ENCODE results near the gene CCDC13. TPM values are rescaled to one million over a fixed set of nuclear protein-coding genes. Genes with fewer than 3 reads are reported as not detected.
A peak's percentile ranks its signal among the peaks of the same experiment; 100 is the strongest.

The CCDC13 gene
- total and polyA plus RNA-seq, 7 donors, result 0.30 to 1.2 (median 0.64) TPM

GRCh38 chr3:42780892-42781700, 8.0 kb upstream of the CCDC13 start:
- intact Hi-C loops (cut with DNase I), result loop anchor here (1.0 to 5.0 kb wide), 4 partner anchors 56 to 100 kb away; no protein-coding TSS in a partner anchor
- no peak overlapping the region for H3K4me3 ChIP-seq
- peak; percentile 82 for TF ChIP-seq CTCF (IDR thresholded peaks at IDR 0.05)
- H3K27me3 ChIP-seq (ENCODE audit: insufficient read depth in 3 of 3, low read length in 2 of 3), result no peaks in the 10 kb centered on the region
- 61 to 65% (median 62%) methylated on average over 11 of the region's 11 CpGs for WGBS, 3 donors
- DNase-seq, result no peak
- H3K4me1 ChIP-seq, result no peaks in the 10 kb centered on the region
- no peaks in the 10 kb centered on the region for H3K9me3 ChIP-seq
- H3K36me3 ChIP-seq (ENCODE audit: insufficient read depth in 1 of 2, low read depth in 1 of 2), result peaks cover 0 to 34% of the 10 kb centered on the region in 2 donors
- no peak overlapping the region for H3K27ac ChIP-seq
- peak; percentile 70 to 88 (median 82) for ATAC-seq

GRCh38 chr3:42780398-42780797, 7.3 kb upstream of the CCDC13 start:
- no peak for TF ChIP-seq CTCF (IDR thresholded peaks at IDR 0.05)
- H3K4me3 ChIP-seq, result no peak overlapping the region
- no peak overlapping the region for H3K27ac ChIP-seq
- no peaks in the 10 kb centered on the region for H3K27me3 ChIP-seq (ENCODE audit: insufficient read depth in 3 of 3, low read length in 2 of 3)
- H3K9me3 ChIP-seq, result no peaks in the 10 kb centered on the region
- DNase-seq, result no peak
- intact Hi-C loops (cut with DNase I), result loop anchor here (1.0 to 5.0 kb wide), 4 partner anchors 57 to 101 kb away; no protein-coding TSS in a partner anchor
- 75 to 82% (median 78%) methylated on average over 3 of the region's 3 CpGs for WGBS, 3 donors
- no peaks in the 10 kb centered on the region for H3K4me1 ChIP-seq
- peaks cover 0 to 27% of the 10 kb centered on the region in 2 donors for H3K36me3 ChIP-seq (ENCODE audit: insufficient read depth in 1 of 2, low read depth in 1 of 2)
- ATAC-seq, result peak in 2 of 4 donors; percentile 2 to 4

GRCh38 chr3:42778644-42779043, 5.6 kb upstream of the CCDC13 start:
- 46 to 64% (median 53%) methylated on average over 2 of the region's 2 CpGs for WGBS, 3 donors
- H3K4me3 ChIP-seq, result no peak overlapping the region
- ATAC-seq (peak; percentile 36 to 76 (median 70)), DNase-seq (no peak)
- intact Hi-C loops (cut with DNase I), result no loop called here
- no peak for TF ChIP-seq CTCF (IDR thresholded peaks at IDR 0.05)
- peak overlapping the region; percentile 2 for H3K27ac ChIP-seq
- H3K36me3 ChIP-seq (ENCODE audit: insufficient read depth in 1 of 2, low read depth in 1 of 2), result peaks cover 0 to 10% of the 10 kb centered on the region in 2 donors
- H3K4me1 ChIP-seq, result no peaks in the 10 kb centered on the region
- no peaks in the 10 kb centered on the region for H3K9me3 ChIP-seq
- no peaks in the 10 kb centered on the region for H3K27me3 ChIP-seq (ENCODE audit: insufficient read depth in 3 of 3, low read length in 2 of 3)

- H3K36me3 ChIP-seq (ENCODE audit: insufficient read depth in 1 of 2, low read depth in 1 of 2), result no peaks in the 10 kb centered on the region
- no peak for TF ChIP-seq CTCF (IDR thresholded peaks at IDR 0.05)
- peak overlapping the region; percentile 61 for H3K4me3 ChIP-seq
- 11 to 13% (median 12%) methylated on average over 6 of the region's 6 CpGs for WGBS, 3 donors
- no peaks in the 10 kb centered on the region for H3K9me3 ChIP-seq
- H3K27ac ChIP-seq, result no peak overlapping the region
- H3K27me3 ChIP-seq (ENCODE audit: insufficient read depth in 3 of 3, low read length in 2 of 3), result no peaks in the 10 kb centered on the region
- DNase-seq (no peak), ATAC-seq (peak in 1 of 4 donors; percentile 13)
- intact Hi-C loops (cut with DNase I), result no loop called here
- no peaks in the 10 kb centered on the region for H3K4me1 ChIP-seq
Observed at GRCh38 chr3:42773409-42773751, 327 bp upstream of the CCDC13 start.

All from psoas muscle (tissue), 8 donors.